CD4-positive, alpha-beta T cell treated with Interleukin-10 for 1 hour (primary cell): ENCODE measurements around the gene LYSMD1.
A peak's percentile ranks its signal among the peaks of the same experiment; 100 is the strongest.

ENCODE experiments used
- DNase-seq: peaks from one replicate; pipeline ENCODE4 v3.0.0-alpha.2; 2020

Gene LYSMD1

DNA sequence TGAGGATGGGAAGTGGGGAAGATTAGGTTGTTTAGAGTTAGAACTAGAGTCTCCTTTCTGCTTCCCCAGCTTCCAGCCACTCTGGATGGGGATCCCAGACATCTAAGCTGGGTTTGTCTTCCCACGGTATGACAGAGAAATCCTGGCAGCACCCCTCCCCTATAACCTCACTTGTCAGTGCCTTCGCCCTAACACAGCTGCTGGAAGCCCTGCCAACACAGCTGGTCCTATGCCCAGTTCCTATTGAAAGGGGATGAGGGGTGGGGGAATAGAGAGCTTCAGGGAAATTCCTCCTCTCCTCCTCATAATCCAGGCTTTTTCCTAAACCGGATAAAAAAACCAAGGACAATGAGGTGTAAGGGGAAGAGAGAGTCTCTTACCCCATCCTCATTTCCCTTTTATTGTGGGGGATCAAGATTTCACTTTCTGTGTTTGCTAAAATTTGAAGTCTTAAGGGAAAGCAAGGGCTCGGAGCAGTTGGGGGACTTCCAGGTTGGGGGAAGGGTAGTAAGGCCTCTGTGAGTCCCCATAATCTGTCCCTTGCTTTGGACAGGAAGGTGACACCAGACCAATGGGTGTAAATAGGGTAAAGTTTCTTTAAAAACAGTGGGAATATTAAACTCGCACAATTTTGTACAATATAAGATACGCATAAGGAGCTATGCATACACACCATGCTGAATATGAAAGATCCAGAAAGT, 9.5 kb upstream of the LYSMD1 start:
- no peak for DNase-seq

DNA sequence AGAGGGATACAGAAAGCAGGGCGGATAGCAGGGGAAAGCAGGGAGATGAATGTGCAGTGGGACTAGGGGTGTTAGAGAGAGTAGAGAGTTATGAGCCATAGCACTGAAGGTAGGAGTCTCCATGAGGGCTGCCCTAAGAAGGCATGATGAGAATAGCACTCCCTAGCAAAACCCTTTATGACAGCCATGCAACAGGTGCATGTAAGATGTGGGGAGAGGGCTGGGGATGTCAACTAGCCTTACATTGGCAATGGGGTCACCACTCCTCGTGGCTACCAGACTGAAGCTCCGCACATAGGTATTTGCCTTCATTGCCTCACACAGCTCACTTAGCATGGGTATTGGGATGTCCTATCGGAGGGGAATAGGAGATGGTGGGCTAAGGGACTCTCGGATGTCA, 5.5 kb upstream of the LYSMD1 start:
- no peak for DNase-seq

DNA sequence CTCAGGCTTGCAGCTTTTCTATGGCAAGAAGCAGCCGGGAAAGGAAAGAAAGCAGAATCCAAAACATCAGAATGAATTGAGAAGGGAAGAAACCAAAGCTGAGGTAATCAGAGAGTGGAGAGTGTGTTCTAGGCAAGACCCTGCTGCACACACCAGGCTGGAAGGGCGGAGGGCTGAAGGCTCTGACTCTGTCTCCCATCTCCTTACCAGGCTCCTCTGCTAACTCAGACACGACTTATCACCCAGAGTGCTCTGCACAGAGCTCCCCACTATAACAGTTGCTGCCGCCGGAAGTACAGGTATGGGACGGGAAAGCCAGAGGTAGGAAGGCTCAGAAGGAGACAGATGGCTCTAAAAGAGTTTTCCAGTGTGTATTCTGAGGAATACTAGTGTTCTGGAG, 1.4 kb upstream of the LYSMD1 start:
- no peak for DNase-seq

DNA sequence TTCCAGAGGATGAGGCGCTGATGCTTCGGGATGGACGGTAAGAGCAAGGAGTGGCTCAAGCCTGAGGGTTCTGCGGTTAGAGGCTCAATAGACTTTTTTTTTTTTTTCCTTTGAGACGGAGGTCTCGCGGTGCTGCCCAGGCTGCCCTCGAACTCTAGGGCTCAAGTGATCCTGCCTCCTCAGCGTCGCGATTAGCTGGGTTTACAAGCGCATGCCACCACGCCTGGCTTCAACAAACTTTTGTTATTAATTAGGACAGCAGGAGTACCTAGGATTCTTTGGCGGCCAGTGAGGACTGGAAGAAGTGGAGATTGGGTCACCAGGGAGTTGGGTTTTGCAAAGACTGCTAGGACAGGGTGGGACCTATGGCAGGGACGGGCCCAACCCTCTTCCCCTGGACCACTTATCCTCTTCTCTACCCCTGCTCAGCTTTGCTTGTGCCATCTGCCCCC, 829 bp upstream of the LYSMD1 start:
- DNase-seq: no peak

DNA sequence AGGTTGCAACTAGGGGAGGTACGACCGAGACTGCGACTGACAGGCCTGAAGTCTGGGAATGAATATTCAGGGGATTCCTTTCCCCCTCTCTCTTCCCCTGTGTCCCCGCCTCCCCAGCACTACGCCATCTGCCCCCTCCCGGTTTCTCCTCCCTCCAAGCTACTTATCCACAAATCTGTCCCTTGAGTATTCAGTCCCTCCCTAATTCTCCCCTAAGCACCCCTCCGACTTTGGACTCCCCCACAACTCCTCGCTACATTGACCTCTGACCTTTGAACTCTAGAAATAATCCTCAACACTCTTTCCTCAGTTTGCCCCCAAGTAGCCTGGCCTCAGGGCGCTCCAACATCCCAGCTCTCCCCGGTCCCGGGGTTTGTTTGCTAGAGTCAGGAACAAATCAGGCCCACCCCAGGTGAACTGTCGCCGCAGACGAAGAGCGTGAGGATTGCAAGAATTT, 393 bp downstream of the LYSMD1 start:
- DNase-seq: no peak

DNA sequence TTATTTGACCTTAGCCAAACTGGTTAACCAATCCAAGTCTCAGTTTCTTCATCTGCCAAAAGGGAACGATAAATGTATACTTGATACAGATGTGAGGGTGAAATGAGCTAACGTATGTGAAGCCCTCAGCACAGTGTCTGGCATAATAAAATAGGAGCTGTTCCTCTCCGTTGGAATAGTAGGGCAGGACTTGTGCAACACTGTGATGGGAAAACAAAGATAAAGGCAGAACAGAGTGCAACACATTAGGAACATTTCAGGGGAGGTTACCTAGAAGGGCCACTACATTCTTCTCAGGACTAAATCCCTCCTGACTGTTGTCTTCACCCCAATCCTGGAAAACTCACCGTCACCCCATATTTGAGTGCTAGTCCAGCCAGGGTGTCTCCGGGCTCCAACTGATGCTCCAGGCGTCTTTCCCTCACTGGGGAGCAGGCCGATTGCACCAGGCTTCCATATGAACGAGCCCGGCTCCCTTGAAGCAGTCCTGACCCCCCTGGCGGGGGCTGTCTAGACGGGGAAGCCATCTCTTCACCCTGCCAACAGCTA, 896 bp downstream of the LYSMD1 start:
- DNase-seq: no peak

DNA sequence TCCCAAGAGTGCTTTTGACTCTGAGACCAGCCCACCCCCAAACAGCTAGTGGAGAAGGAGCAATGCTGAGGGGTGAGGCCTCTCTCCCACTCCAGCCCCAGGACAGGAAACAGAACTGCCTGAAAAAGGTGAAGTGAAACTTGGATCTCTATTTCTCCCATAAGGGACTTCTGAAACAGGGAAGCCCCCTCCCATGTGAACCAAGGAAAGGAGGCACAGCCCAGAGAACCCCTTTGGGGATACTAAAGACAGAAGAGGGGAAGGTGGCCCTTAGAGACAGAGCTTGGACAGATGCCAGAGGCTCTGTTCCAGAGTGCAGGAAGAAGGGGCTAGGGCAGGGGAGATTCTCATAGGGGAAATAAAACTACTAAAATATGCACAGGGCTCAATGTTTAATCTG, 6.3 kb downstream of the LYSMD1 start:
- no peak for DNase-seq

DNA sequence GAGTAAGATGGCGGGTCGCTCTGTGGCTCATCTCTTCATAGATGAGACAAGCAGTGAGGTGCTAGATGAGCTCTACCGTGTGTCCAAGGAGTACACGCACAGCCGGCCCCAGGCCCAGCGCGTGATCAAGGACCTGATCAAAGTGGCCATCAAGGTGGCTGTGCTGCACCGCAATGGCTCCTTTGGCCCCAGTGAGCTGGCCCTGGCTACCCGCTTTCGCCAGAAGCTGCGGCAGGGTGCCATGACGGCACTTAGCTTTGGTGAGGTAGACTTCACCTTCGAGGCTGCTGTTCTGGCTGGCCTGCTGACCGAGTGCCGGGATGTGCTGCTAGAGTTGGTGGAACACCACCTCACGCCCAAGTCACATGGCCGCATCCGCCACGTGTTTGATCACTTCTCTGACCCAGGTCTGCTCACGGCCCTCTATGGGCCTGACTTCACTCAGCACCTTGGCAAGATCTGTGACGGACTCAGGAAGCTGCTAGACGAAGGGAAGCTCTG, 6.9 kb downstream of the LYSMD1 start:
- DNase-seq: no peak

DNA sequence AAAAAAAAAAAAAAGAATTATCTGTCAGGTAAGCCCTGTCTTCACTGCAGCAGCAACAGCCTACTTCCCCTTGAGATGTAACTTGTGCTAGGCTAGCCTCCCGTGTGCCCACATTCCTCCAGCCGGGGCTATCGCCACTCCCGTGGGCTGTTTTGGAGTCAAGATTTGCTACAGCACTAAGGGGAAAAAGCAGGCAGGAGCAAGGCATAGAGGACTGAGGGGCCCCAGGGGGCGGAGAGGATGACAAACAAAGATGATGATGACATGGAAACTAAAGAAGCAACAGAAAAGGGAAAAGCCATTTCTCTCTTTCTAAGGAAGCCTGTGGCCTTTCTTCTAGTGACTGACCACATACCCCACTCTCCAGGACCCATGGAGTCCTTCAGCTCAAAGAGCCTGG, 7.4 kb downstream of the LYSMD1 start:
- no peak for DNase-seq

DNA sequence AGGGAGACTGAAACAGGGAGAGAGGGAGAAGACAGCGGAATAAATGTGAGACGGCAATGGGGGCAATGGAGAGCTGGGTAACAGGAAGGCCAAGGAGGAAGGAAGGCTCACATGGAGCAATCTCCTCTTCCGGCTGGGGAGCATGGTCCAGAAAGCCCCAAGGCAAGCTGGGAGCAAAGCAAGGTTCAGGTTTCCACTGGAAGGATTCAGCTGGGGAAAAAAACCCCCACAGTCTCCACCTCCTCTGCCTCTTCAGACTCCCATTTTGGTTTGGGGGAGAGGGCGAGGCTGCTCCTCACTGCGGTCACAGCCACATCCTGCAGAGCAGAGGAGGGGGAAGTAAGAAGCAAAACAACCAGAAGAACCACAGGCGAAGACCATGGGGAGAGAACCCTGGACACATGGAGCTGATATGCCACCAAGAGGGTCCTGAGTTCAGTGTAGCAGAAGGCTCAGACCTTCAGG, 8.6 kb downstream of the LYSMD1 start:
- DNase-seq: peak; percentile 69

DNA sequence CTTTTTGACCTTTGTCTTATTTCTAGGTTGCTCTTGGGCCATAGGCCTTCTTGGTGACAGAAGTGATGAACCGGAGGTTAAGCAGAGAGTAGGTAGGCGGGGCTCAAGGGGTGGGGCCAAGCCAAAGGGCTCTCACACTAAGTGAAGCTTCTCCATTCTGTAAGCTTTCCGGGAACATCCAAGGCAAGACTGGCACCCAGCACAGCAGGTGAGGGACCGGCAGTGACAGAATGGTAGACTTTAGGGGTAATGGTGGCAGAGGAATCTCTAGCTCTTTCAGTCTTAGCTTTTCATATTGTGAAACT, 9.2 kb downstream of the LYSMD1 start, which contains the start of gene TNFAIP8L2:
TNFAIP8L2 (plus strand) TSS at position 135 of the 305 bp plus-strand sequence. CDS start 2,049 bp downstream, outside the sequence.
- peak; percentile 75 for DNase-seq

DNA sequence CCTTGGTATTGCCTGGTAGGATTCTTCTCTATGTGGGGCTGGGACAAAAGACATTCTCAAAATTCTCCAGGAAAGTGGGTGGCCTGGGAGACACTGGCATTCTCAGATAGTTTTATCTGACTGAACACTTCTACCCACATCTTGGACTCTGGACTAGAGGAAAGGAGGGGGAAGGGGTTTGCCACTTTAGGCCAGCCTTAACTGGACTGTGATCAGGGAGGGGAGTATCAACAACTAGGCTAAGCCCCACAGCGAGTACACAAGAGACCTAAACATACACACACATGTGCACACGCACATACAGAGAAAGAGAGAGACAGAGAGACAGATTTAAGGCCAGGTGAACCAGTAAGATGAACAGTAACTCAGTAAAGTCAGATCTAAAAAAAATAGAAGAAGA, 18.0 kb downstream of the LYSMD1 start:
- DNase-seq: no peak

DNA sequence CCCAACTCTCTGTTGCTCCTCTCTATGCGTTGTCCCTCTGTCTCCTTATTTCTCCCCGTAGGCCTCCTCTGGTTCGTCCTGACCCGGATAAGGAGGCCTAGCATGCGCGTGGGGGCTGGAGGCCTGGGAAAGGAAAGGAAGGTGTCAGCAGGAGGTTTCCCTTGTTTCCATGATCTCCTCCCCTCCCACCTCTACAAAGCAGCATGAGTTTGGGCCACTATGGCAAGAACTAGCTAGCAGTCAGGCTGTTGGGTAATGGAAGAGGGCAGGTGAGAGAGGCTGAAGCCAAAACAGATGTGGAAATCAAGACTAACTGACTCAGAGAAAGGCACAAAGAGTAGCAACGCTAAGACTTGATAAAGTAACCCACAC, 18.6 kb downstream of the LYSMD1 start:
- DNase-seq: no peak

DNA sequence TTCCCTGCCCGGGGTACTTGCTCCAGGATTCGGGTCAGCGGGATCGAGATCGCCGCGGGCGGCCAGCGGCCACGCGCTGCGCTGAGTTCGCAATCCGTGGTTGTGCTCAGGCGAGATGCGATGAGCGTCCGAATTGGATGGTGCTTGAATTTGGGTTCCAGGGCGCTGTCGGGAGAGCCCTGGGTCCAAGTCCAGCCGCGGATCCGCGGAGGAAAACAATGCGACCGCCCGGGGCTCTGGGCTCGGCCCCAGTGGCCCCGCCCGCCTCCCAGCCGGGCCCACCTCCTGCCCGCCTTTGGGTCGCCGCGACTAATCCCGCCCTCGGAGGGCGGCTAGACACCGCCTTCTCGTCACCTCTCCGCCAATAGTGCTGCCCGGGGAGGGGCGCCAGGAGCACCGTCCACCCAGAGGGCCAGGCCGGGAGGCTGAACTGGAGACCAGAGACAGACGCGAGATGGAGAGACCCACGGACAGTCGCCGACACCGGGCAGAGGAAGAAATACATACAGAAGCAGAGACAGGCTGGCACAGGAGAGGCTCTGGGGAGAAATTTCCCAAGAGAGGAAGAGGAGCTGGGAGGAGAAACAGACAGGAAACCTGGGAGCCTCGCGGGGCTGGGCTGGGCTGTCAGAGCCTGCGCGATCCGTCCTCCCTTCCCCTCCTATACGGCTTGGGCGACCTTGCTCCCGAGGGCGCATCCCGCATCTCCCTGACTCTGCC, 19.1 kb downstream of the LYSMD1 start, which contains the start of gene SEMA6C:
SEMA6C (minus strand) TSS at position 220 of the 720 bp plus-strand sequence. CDS start 4,010 bp downstream, outside the sequence.
- DNase-seq: peak; percentile 89

DNA sequence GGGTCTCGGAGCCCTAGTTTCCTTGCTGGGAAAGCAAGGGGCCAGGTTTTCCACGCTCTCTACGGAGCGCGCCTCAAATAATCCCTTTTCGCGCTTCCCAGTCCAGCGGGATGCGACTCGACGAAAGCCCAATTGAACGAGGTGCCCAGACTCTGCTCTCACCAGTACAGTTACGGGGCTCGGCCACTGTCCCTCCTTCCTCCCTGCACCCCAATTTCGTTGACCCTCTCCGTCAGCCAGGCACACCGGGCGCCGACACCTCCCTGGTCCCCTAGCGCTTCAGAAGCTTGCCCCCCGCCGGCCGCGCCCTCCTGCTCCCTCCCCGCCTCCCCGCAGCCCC, 19.7 kb downstream of the LYSMD1 start:
- no peak for DNase-seq

DNA sequence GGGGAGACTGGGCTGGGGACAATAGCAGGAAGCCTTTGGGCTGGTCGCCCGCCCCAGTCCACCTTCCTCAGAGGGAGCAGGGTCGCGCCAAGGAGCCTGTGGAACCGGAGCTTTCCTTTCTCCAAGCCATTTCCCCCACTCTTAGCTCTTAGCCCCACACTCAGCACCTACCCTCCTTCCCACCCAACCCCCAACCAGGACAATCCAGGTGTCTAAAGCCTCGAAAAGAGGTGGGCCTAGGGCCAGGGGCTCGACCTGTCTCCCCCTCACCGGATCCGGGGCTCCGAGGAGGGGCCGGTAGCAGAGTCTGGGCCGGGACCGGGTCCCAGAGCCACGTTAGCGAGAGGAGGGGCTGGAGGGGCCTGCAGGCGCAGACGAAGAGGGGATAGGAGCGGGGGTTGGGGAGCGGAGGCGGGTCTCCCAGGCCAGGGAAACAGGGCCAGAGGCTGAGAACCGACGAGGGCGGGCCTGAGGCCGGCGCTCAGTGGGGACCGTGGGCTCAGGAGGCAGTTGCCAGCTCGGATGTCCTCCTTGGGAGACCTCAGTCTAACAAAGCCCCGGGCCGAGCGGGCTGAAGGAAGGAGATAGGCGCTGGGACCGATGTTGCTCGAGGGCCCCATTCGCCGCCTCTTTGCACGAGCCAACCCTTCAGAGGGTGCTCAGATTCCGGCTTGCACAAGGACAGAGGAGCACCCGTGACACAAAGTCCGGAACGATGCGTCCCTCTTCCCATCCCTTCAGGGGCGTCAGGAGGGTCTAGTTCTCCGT, 20.2 kb downstream of the LYSMD1 start:
- DNase-seq: no peak

DNA sequence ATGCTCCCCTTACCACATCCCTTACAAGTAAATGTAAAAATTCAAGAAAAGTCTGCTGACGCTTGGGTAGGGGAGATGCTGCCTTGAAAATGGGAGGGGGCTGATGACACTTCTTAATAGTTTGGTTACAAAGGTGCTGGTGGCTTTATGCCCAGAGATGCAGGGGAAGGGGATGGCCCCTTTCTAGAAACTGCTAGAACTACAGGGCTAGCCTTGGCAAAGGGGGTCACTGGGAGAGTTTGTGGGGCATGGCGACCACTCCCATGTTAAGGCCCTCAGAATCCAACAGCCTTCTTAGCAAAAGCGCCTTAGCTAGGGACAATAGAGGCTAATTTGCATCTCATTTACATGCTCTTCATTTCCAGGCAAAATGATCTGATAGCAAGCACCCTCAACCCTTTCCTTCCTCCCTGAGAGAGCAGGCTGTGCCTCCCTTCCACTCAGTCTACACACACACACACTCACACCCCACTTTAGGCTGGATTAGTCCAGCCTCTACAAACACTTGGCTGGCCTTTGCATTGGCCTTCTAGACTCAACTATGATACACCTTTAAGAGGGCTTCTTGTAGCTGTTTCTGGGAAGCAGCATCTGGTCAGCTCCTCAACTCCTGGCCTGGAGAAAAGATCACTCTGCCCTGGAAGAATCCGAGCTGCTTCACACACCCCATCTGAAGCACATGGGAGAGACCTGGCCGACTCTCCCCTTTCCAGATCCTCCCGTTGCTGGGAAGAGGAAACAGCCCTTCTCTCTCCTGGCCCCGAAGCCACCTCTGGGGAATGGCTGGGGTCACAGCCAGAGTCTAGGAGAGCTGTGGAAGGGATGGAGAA, 21.0 kb downstream of the LYSMD1 start:
- no peak for DNase-seq

DNA sequence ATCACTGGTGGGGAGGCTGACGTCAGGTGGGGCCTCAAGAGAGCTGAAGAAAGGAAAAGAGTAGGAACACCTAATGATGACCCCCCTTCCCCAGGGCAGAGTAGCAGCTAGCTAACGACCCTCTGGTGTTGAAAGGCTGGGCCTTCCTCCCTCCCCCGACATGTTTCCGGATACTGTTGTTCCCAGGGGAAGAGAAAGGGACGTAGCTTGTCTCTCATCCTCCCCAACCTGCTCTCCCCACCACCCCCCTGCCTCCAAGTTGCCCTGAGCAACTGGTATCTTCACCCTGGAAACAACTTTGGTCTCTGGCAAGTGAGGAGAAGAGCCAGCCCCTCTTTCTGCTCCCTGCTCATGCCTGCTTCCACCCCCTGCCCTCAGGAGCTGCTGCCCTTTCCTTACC, 21.7 kb downstream of the LYSMD1 start:
- no peak for DNase-seq

DNA sequence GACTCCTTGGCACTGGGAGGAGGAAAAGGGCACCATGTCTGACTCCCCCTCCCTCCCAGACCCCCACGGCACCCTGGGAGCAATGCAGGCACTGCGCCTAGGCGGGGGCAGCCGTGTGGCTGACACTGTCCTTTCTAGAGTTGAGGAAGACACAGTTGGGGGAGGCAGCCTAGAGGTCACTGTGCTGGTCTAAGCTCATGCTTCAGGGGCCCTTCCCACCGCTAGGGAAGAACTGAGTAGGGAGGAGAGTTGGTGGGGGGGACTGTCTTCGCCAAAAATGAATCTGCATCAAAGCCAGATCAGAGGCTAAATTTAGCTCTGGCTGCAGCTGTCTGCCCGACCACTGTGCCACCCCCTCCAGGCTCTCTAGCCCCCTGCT, 22.7 kb downstream of the LYSMD1 start:
- DNase-seq: no peak

DNA sequence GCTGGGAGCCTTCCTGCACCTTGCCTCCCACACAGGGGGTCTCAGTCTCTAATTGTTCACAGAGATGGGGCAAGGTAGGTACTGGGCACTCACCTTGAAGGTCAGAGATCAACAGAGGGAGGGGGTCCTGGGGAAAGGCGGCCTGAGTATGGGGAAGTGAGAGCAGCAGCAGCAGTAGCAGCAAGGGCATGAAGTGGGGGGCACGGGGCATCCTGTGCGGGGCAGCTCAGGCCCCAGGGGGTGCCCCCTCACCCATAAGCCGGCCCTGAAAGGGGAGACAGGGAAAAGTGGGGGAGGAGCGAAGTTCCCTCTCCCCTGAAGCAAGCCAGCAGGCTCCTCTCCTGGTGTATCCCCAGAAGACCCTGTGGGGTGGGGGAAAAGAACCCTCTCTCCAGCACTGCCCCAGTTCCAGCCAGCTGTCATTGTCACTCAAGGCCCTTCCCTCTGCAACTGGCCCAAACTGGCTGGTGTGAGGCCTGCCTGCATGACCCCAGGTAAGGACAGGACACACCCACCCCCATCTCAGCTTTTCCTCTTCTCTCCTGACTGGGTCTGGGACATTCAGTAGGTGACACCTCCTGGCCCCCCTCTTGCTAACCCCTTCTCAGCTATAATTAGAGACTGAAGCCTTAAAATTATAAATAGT, 23.2 kb downstream of the LYSMD1 start:
- no peak for DNase-seq

DNA sequence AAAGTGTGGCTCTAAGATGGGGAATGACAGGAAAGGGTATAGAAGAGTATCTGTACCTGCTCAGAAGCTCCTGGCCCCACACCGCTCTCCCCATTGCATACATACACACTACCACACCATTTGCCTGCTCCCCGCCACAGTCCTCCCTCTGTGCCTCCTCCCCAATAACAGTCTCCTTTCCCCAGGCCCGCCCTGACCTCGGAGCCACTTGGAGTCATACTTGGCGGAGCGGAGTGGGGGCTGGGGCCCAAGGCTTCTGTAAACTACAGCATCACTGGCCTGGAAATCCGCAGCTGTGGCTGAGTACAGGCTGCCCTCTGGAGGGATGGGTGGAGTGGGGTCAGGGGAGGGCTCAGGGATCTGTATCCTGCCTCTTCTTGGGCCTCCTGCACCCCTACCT, 27.9 kb downstream of the LYSMD1 start:
- DNase-seq: no peak
